ENCODE results near the gene ITPRID2. TPM values are rescaled to one million over a fixed set of nuclear protein-coding genes. Genes with fewer than 3 reads are reported as not detected.

Gene ITPRID2
- total and polyA plus RNA-seq, 2 of the 13 experiments (the other 11 are each of a cell fraction or from before 2014, with no cell fraction given), result 44.8 to 62.3 TPM

GRCh38 chr2:181916726-181917718 lies 25.5 kb downstream of the ITPRID2 start (continued):
- TF ChIP-seq CEBPB (IDR thresholded peaks at IDR 0.05; ENCODE audit: borderline replicate concordance, low read depth, low read length), result no peak

DNA sequence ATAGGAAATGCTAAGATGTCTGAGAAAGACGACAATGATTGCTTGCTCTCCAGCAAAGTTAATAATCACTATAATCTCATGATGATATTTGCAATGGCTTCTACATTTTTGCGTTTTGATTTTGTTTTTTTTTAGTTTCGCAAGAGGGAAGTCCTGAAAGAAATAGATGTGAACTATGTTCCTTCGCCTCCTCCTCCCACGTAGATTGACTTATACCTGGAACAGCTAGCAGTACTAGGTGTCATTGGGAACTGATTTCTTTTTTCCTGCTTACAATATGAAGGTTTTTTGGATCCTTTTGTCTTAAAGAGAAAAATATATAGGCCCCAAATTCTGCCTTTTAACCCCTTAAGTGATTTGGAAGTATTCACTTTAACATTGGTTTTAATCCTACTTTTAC lies 26.7 kb downstream of the ITPRID2 start:
- BruUV-seq (replicated peaks), result no TSS peak
- FAIRE-seq (no peak), DNase-seq (ENCODE audit: low spot score) (no peak), ATAC-seq (no peak)
- WGBS (ENCODE audit: low lambda C conversion rate), result 78% methylated on average over 5 of the region's 5 CpGs
- H3K4me2 ChIP-seq (ENCODE audit: low read depth, low read length), result no peak overlapping the region
- no peaks in the 10 kb centered on the region for H3K9me3 ChIP-seq (ENCODE audit: low read length)
- no peak overlapping the region for H3K27ac ChIP-seq (ENCODE audit: extremely low read length, insufficient read depth, low read length)
- H4K20me1 ChIP-seq (ENCODE audit: insufficient read depth, low read length), result no peaks in the 10 kb centered on the region
- TF ChIP-seq CEBPG (CRISPR knock-in tag; IDR thresholded peaks at IDR 0.05) (peak; percentile 30; the same call in 1 of the 2 replicates), CEBPB (IDR thresholded peaks at IDR 0.05; ENCODE audit: borderline replicate concordance, low read depth, low read length) (0 out of 2 replicates have a peak, but pooled peaks have one; percentile 44)
- TF ChIP-seq, protein P1, sequence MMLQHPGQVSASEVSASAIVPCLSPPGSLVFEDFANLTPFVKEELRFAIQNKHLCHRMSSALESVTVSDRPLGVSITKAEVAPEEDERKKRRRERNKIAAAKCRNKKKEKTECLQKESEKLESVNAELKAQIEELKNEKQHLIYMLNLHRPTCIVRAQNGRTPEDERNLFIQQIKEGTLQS (CRISPR knock-in tag; IDR thresholded peaks at IDR 0.05), result no peak
- in situ Hi-C loops (cut with HindIII; ENCODE audit: extremely low pct_ligation_motif_present, low pct_unique_long_range_greater_than_20kb) (no loop called here), intact Hi-C loops (cut with micrococcal nuclease; ENCODE audit: unreplicated experiment) (no loop called here)
- CTCF ChIA-PET (ENCODE audit: low intra/inter-chr PET ratio, low total read pairs), result no interaction called here
- POLR2A ChIA-PET, result no interaction called here
- no peaks in the 10 kb centered on the region for H3K79me2 ChIP-seq (ENCODE audit: insufficient read depth, low read length)
- H2AFZ ChIP-seq (ENCODE audit: low read length), result no peak overlapping the region
- H3K9ac ChIP-seq (ENCODE audit: insufficient read depth, low read depth, low read length), result no peak overlapping the region
- H3K4me1 ChIP-seq (ENCODE audit: insufficient read depth, low read length), result 0 out of 2 replicates have a peak, but pooled peaks cover 11% of the 10 kb centered on the region
- H3K27me3 ChIP-seq (ENCODE audit: control insufficient read depth in 1 of 2, insufficient read depth in 2 of 2, low read length in 2 of 2), result no peaks in the 10 kb centered on the region
- peaks cover 29 to 80% of the 10 kb centered on the region in 2 experiments for H3K36me3 ChIP-seq (replicated peaks in 1 of 2; ENCODE audit: control insufficient read depth in 1 of 2, insufficient read depth in 2 of 2, low read length in 2 of 2)
- H3K4me3 ChIP-seq (replicated peaks in 1 of 3; ENCODE audit: insufficient read depth in 1 of 3, low read depth in 2 of 3, low read length in 3 of 3), result no peak overlapping the region

GRCh38 chr2:181923121-181923520 lies 31.6 kb downstream of the ITPRID2 start:
- ATAC-seq (no peak), DNase-seq (ENCODE audit: low spot score) (no peak), FAIRE-seq (no peak)
- POLR2A ChIA-PET, result no interaction called here
- Histone ChIP-seq H3K9ac (ENCODE audit: insufficient read depth, low read depth, low read length) (no peak overlapping the region), H3K27ac (ENCODE audit: extremely low read length, insufficient read depth, low read length) (no peak overlapping the region), H3K36me3 (replicated peaks in 1 of 2; ENCODE audit: control insufficient read depth in 1 of 2, insufficient read depth in 2 of 2, low read length in 2 of 2) (peaks cover 19 to 68% of the 10 kb centered on the region in 2 experiments), H3K4me2 (ENCODE audit: low read depth, low read length) (no peak overlapping the region), H3K4me3 (replicated peaks in 1 of 3; ENCODE audit: insufficient read depth in 1 of 3, low read depth in 2 of 3, low read length in 3 of 3) (no peak overlapping the region), H3K9me3 (ENCODE audit: low read length) (no peaks in the 10 kb centered on the region), H3K4me1 (ENCODE audit: insufficient read depth, low read length) (0 out of 2 replicates have a peak, but pooled peaks cover 3% of the 10 kb centered on the region), H2AFZ (ENCODE audit: low read length) (no peak overlapping the region), H4K20me1 (ENCODE audit: insufficient read depth, low read length) (no peaks in the 10 kb centered on the region), H3K27me3 (ENCODE audit: control insufficient read depth in 1 of 2, insufficient read depth in 2 of 2, low read length in 2 of 2) (no peaks in the 10 kb centered on the region), H3K79me2 (ENCODE audit: insufficient read depth, low read length) (no peaks in the 10 kb centered on the region)
- BruUV-seq (replicated peaks), result no TSS peak
- intact Hi-C loops (cut with micrococcal nuclease; ENCODE audit: unreplicated experiment), result no loop called here
- CTCF ChIA-PET (ENCODE audit: low intra/inter-chr PET ratio, low total read pairs), result no interaction called here
- 93% methylated on average over 1 of the region's 1 CpG for WGBS (ENCODE audit: low lambda C conversion rate)
- in situ Hi-C loops (cut with HindIII; ENCODE audit: extremely low pct_ligation_motif_present, low pct_unique_long_range_greater_than_20kb), result no loop called here
- TF ChIP-seq ZNF124 (CRISPR knock-in tag; IDR thresholded peaks at IDR 0.05) (no peak), SP1 (IDR thresholded peaks at IDR 0.05) (no peak), SP1 (CRISPR knock-in tag; IDR thresholded peaks at IDR 0.05) (no peak), YEATS4 (CRISPR knock-in tag; IDR thresholded peaks at IDR 0.05; ENCODE audit: borderline replicate concordance) (no peak), SIN3B (IDR thresholded peaks at IDR 0.05; ENCODE audit: low read length) (no peak), CBX1 (IDR thresholded peaks at IDR 0.05; ENCODE audit: low read depth) (no peak), POLR2AphosphoS2 (IDR thresholded peaks at IDR 0.05; ENCODE audit: low read depth, low read length) (no peak), ZNF280B (CRISPR knock-in tag; IDR thresholded peaks at IDR 0.05; ENCODE audit: borderline replicate concordance) (no peak), MAFF (IDR thresholded peaks at IDR 0.05; ENCODE audit: low read depth, low read length) (peak; percentile 69), ISL2 (CRISPR knock-in tag; IDR thresholded peaks at IDR 0.05) (no peak), TBP (CRISPR knock-in tag; IDR thresholded peaks at IDR 0.05) (no peak), HDAC1 (CRISPR knock-in tag; IDR thresholded peaks at IDR 0.05) (no peak), MAFK (conservative IDR thresholded peaks at IDR 0.05 in 1 of 2, IDR thresholded peaks at IDR 0.05 in 1 of 2; ENCODE audit: low read length in 2 of 2) (peak; percentile 78 to 82)
